GM21381 (cell line): ENCODE data around the gene NEGR1.

Experiments used
- ATAC-seq: cut with Tn5 transposase; IDR thresholded peaks from one replicate; pipeline ENCODE4 v1.9.1; 2021; ENCODE audit warnings: mild to moderate bottlenecking, moderate library complexity; ENCODE audit not compliant: unreplicated experiment

NEGR1 gene

GRCh38 chr1:71721532-71721931, 560.8 kb downstream of the NEGR1 start:
- no peak for ATAC-seq

- no peak for ATAC-seq
Measured at GRCh38 chr1:71719330-71719729, 563.0 kb downstream of the NEGR1 start.

- ATAC-seq: no peak
Measured at GRCh38 chr1:71717186-71717585, 565.2 kb downstream of the NEGR1 start.

- no peak for ATAC-seq
Measured at GRCh38 chr1:71711456-71711855, 570.9 kb downstream of the NEGR1 start.

GRCh38 chr1:71706029-71706671, 576.2 kb downstream of the NEGR1 start:
- no peak for ATAC-seq

- ATAC-seq: no peak
Measured at GRCh38 chr1:71698186-71698585, 584.2 kb downstream of the NEGR1 start.

GRCh38 chr1:71695821-71696220, 586.5 kb downstream of the NEGR1 start:
- ATAC-seq: no peak

- no peak for ATAC-seq
Measured at GRCh38 chr1:71695084-71695483, 587.3 kb downstream of the NEGR1 start.

- ATAC-seq: no peak
Measured at GRCh38 chr1:71693581-71693980, 588.8 kb downstream of the NEGR1 start.

GRCh38 chr1:71689635-71690034, 592.7 kb downstream of the NEGR1 start:
- no peak for ATAC-seq

- ATAC-seq: no peak
Measured at GRCh38 chr1:71687376-71687775, 595.0 kb downstream of the NEGR1 start.

GRCh38 chr1:71676979-71677925, 605.1 kb downstream of the NEGR1 start:
- no peak for ATAC-seq

GRCh38 chr1:71668065-71668464, 614.3 kb downstream of the NEGR1 start:
- ATAC-seq: no peak

GRCh38 chr1:71667216-71667615, 615.1 kb downstream of the NEGR1 start:
- ATAC-seq: no peak

- no peak for ATAC-seq
Measured at GRCh38 chr1:71666609-71667008, 615.7 kb downstream of the NEGR1 start.

GRCh38 chr1:71660411-71660810, 621.9 kb downstream of the NEGR1 start:
- ATAC-seq: no peak

GRCh38 chr1:71657891-71658679, 624.3 kb downstream of the NEGR1 start:
- no peak for ATAC-seq

GRCh38 chr1:71656902-71657301, 625.4 kb downstream of the NEGR1 start:
- no peak for ATAC-seq

GRCh38 chr1:71655604-71656003, 626.7 kb downstream of the NEGR1 start:
- no peak for ATAC-seq

- no peak for ATAC-seq
Measured at GRCh38 chr1:71653952-71654351, 628.4 kb downstream of the NEGR1 start.

GRCh38 chr1:71651214-71651613, 631.1 kb downstream of the NEGR1 start:
- ATAC-seq: no peak
